ENCODE data around the gene DCBLD1. TPM values are rescaled to one million over a fixed set of nuclear protein-coding genes. Genes with fewer than 3 reads are reported as not detected.

DCBLD1 gene
- total RNA-seq, 1 experiment from 2014 or later = 19.5 TPM

- Histone ChIP-seq H3K9me3 (ENCODE audit: control insufficient read depth in 1 of 2, insufficient read depth in 1 of 2, low read depth in 1 of 2, low read length in 2 of 2) (no peaks in the 10 kb centered on the region), H3K27ac (ENCODE audit: low read depth, low read length) (no peak overlapping the region), H3K79me2 (ENCODE audit: insufficient read depth, low read length) (no peaks in the 10 kb centered on the region), H3K4me3 (replicated peaks in 1 of 2; ENCODE audit: low read depth in 1 of 2, low read length in 2 of 2) (no peak overlapping the region), H2AFZ (ENCODE audit: low read depth, low read length, poor library complexity, severe bottlenecking) (no peak overlapping the region), H3K27me3 (ENCODE audit: insufficient read depth, low read length) (no peaks in the 10 kb centered on the region), H3K4me2 (ENCODE audit: low read length) (no peak overlapping the region), H4K20me1 (ENCODE audit: insufficient read depth) (no peaks in the 10 kb centered on the region), H3K4me1 (ENCODE audit: control insufficient read depth in 1 of 2, insufficient read depth in 2 of 2, low read length in 2 of 2) (no peaks in the 10 kb centered on the region), H3K36me3 (ENCODE audit: control insufficient read depth in 1 of 2, insufficient read depth in 2 of 2, low read length in 2 of 2) (peaks cover 29 to 31% of the 10 kb centered on the region in 2 experiments; a peak in 3 of 4 replicates), H3K9ac (ENCODE audit: low read length) (no peak overlapping the region), H3K9me2 (ENCODE audit: insufficient read depth) (no peaks in the 10 kb centered on the region)
- ATAC-seq (no peak), DNase-seq (ENCODE audit: low read depth, low spot score) (no peak)
- ChIA-PET CTCF (no interaction called here), POLR2A (no interaction called here), RAD21 (ENCODE audit: low non-redundant PET in 1 of 2, low total read pairs in 2 of 2, uncharacterized antibody in 2 of 2, unreplicated experiment in 2 of 2) (no interaction called here)
- TF ChIP-seq ELF1 (IDR thresholded peaks at IDR 0.05; ENCODE audit: borderline replicate concordance, low read depth) (no peak), CBX3 (IDR thresholded peaks at IDR 0.05; ENCODE audit: low read depth) (no peak), EZH2 (IDR thresholded peaks at IDR 0.05) (no peak), CEBPB (IDR thresholded peaks at IDR 0.05; ENCODE audit: low read depth) (no peak), EGR1 (IDR thresholded peaks at IDR 0.05; ENCODE audit: low read depth) (no peak), RAD21 (IDR thresholded peaks at IDR 0.05; ENCODE audit: low read depth) (no peak), ZFX (IDR thresholded peaks at IDR 0.05) (no peak), ZNF274 (IDR thresholded peaks at IDR 0.05; ENCODE audit: low read depth, low read length) (no peak), JUND (IDR thresholded peaks at IDR 0.05) (no peak), REST (IDR thresholded peaks at IDR 0.05; ENCODE audit: low read depth) (no peak)
- no TSS peak for BruUV-seq (replicated peaks)
- intact Hi-C loops (cut with micrococcal nuclease) = no loop called here
These were observed 85.8 kb downstream of the DCBLD1 start for GRCh38 chr6:117568247-117568646.
